Umbilical cord (tissue), 2 donors: ENCODE measurements around the gene LGALSL. TPM values are rescaled to one million over a fixed set of nuclear protein-coding genes. Genes with fewer than 3 reads are reported as not detected.

Experiments used
- DNase-seq: peaks from one replicate; pipeline ENCODE4 v3.0.0-alpha.2; 2015; ENCODE audit warnings: low spot score
- total RNA-seq: library from RNA; depleted of rRNA; stranded (reverse); fragments of >200 nt; gene quantifications from one replicate; pipeline ENCODE4 v1.2.3, GENCODE V29; 2014; ENCODE audit warnings: low replicate concordance; ENCODE audit not compliant: insufficient read depth

Gene LGALSL
- total RNA-seq, 1 donor from 2014 or later, result 14.9 TPM

DNA sequence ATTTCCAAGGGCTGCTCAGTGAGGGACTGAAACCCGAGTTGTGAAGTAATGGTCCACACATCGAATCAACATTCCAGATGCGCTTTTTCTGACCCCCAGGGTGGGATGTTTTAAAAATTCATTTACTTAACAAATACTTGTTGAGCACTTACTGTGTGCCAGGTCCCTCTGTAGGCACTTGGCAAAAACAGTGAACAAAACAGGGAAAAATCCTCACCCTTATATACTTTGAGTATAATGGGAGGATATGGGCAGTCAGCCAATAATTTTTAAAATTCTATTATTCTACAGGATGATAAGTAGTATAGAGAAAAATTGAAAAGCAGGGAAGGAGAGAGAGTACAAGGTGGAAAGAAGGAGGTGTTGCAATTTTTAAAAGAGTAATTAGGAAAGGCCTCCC is 38.9 kb downstream of the LGALSL start:
- no peak for DNase-seq

DNA sequence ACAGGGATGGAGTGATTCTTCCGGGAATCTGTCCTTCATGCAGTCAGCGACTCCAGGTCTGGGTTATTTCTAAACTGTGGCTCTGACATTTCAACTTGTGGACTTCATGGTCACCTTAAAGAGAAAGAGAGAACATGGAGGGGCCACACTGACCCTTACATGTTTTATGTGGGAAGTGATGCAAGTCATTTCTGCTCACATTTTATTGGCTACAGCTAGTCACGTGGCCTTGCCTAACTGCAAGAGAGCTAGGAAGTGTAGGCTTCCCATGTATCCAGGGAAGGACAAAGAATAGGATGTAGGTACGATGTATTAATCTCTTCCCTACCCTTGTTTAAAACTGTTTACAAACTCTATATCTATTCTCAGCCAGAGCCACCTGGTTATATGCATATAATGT is 39.8 kb downstream of the LGALSL start:
- DNase-seq, result no peak

DNA sequence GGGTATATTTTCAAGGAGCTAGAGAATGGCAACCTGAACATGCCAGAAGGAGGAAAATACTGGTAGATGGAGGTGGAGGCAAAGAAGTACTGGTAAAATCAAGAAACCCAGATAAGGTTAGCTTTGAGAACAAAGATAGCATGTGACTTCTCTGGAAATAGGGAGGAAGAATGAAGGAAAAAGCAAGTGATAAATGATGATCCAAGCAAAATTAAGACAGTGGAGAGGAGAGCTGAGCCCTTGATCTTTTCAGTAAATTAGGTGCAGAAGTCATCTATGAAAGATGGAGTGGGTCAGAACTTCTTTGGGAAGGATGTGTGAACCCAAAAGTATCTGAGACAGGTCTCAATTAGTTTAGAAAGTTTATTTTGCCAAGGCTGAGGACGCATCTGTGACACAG is 44.5 kb downstream of the LGALSL start:
- no peak for DNase-seq

DNA sequence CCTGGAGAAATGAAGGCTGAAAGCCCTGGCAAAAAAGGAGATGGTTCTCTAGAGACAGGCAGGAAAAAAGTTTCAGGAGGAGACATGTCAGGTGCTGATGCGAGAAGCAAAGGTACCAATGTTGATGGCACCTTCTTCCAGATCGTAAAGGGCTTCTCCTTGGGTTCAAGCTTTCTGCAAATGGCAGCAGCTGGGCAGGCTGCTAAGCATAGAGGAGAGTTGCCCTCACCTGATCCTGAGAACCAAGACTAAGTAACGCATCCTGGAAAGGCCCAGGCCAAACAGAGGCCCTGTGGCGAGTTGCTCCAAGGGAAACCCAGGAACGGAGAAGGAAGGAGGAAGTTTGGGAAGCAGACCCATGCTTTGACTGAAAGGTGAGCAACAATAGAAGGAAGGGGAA is 46.6 kb downstream of the LGALSL start:
- no peak for DNase-seq

DNA sequence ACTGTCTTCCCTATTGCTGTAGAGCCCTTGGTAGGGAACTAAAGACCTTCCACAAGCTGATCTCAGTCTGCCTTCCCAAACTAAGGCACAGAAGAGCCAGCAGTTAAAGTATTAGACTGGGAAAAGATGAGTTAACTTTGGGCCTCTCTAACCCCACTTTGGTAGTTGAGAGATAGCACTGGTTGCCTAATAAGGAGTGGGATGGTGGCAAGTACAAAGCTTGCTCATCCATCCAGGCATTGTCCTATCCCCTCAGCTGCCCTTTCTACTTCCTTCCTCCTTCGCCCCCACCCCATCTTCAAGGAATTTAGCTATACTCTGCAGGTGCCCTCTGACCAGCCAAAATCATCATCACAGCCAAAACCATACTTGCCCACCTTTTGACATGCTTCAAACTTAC is 48.0 kb downstream of the LGALSL start:
- no peak for DNase-seq

DNA sequence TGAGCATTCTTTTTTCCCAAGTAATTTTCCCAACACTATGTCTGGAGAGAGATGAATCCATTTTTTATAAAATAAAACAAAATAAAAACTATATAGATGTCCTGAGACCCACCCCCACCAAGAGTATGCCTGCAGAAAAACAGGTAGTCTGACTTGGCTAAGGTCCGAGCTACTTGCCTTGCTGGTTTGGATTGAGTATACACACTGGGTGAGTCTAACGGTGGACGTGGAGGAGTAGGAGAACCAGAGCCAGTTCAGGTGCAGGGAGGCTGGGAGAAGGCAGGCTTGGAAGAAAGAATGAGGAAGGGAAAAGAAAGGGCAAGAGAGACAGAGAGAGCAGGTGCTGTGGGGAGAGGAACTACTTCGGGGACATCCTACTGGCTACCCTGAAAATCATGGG is 48.9 kb downstream of the LGALSL start:
- DNase-seq, result no peak

DNA sequence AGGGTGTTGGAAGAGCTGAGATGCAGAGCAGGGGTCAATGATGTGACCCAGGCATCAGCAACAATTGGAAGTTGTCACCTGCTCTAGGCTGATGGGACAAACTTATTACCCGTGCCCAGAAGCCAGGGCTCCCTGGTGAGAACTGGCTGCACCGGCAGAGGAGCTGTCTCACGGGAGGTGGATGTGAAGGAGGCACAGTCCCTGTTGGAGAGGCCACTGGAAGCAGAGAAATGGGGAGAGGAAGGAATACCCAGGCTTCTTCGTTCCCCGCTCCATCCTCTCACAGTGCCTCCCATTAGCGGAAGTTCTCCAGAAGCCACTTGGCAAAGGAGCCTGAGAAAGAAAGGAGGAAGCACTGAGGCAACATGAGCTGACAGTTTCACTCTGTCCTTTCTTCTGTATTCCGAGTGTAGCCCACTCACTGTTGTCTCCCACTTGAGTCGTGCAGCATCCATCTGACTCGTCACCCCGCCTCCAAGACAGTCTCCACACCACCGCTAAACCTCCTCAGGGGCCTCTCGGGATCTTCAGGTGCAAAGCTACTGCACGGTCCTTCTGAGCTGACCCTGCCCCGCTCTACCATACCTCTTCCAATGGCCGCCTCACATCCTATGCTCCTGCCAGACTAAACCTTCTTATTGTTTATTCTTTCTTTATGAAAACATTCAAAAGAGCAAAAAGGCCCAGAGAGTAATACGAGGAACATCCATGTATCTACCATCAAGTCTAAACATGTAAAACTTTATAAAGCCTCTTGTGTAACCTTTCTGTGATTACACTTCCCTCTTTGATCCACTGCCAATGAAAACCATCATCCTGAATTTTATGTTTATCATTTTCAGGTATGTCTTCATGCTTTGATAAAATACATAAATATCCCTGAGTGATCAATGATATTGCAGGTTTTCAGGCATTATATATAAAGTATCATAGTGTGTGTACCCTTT is 51.1 kb downstream of the LGALSL start:
- DNase-seq, result no peak

DNA sequence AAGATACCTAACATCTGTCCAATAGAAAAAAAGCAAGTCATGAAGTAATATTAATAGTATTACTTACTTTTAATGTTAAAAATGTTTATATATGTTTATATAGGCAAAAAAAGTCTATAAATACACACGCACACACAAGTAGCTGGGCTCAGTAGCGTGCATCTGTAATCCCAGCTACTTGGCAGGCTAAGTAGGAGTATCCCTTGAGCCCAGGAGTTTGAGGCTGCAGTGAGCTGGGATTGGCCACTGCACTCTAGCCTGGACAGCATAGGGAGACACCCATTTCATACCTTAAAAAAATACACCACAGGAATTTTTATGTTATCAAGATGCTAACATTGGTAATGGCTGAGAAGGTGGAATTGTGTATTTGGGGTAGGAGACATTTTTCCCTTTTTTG is 52.7 kb downstream of the LGALSL start:
- DNase-seq, result peak; percentile 56

Other genes starting within 250 kb of the LGALSL start
- 53.7 TPM for gene AFTPH, start 70.2 kb downstream of the LGALSL start, total RNA-seq
- 6.3 TPM for gene SERTAD2, start 199.8 kb downstream of the LGALSL start, total RNA-seq